Stimulated activated naive CD4-positive, alpha-beta T cell treated with Interleukin-2 at 50 U/mL for 16 hours (primary cell): Measurements from ENCODE around the gene SLC25A26.
A peak's percentile ranks its signal among the peaks of the same experiment; 100 is the strongest.
"Not testable (repeated sequence)": the region's sequence is repeated elsewhere in the genome, so short reads cannot be mapped to it uniquely, and the experiment has no call there.

Experiments used
- DNase-seq: peaks from one replicate; lab custom pipeline; 2025; lab: John Stamatoyannopoulos, UW

Gene SLC25A26

DNA sequence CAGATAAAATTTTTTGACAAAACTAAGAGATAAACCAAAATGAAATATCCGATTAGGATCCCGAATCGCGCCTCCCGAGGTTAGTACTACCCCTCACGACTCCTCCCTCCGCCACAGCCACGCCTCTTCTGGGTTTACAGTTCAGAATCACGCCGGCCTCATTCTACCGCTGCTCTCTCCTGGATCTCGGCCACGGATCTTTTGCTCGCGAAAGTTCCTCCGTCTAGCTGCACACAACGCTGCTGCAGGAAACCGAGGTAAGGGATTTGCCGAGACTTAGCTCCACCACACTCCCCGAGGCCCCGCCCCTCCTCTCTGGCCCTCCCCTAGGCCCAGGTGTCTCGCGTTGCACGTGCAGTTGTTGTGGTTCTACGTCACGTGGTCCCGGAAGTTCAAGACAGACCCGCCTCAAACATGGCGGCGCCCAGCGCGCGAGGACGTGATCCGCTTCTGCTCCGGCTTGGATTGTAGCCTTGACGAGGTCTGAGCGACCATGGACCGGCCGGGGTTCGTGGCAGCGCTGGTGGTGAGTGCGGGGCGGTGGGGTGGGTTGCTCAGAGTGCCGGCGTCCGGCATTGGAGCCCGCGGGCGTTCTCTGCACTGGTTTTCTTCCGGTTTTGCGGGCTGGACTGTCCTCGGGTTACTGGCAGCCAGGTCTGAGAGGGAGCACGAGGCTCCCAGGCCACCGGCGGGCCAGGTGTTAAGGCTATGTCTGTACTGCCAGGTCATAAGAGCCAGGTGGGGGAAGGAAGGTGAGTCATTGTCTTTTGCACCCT lies at the start of gene SLC25A26:
Gene SLC25A26, plus strand, starts transcription at position 400 of the 776 bp plus-strand sequence. Its CDS starts 94 bp downstream, at position 494.
- peak; percentile 96 for DNase-seq

- no peak for DNase-seq
These were observed 48.4 kb upstream of the SLC25A26 start for GRCh38 chr3:66172394-66172793.

DNA sequence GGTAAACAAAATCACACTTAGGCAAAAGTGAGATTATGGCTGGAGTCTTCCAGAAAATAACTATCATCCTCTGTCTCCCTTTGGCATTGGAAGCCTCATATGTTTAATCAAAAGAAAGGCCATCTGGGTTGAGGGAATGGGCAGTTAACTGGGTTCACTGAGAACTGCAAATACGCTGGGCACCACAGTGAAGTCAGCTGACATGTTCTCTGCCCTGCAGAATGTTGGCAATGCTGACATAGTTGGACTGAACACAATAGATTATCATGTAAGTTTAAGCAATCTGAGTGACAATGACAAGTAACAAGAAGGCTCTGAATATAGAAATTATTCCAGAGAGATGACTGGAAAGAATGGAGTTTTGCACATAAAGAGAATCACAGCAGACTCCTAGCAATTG lies 43.8 kb upstream of the SLC25A26 start:
- no peak for DNase-seq

DNA sequence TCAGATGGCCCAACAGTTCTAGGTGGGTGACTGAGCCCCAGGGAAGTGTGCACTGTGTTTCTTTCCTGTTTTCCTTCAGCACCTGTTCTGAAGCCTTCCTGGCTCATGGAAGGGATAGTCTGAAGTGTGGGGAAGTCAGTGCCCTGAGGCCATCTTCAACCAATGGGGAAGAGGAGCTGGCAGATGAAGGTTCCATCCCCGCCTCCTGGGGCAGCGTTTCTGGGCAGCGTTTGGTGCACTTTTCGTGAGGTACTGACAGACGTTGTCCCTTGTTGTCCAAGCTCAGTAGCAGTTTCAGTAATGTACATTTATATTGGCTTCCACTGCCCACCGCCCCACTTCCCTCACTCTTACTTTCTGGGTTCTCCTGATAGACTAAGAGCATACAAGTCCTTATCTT lies 42.6 kb upstream of the SLC25A26 start:
- DNase-seq: no peak

GRCh38 chr3:66179793-66180192 lies 41.0 kb upstream of the SLC25A26 start:
- no peak for DNase-seq

DNA sequence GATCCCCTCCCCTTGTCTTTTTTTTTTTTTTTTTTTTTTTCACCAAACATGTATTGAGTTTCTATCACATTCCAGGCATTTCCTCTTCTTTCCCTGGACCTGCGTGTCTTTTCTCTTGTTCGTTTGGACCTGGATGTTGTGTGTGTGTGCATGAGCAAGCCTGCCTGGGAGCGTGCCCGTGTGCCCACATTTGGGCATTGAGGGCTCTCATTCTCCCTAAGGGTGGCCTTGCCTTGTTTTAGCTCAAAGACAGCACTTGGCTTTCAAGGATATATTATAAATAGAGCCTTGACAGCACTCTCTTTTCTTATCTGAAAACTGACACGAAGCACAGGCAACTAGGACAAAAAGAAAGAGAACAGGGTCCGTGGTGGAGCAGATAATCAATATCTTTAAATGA lies 39.0 kb upstream of the SLC25A26 start:
- DNase-seq: no peak

GRCh38 chr3:66182246-66182645 lies 38.6 kb upstream of the SLC25A26 start:
- DNase-seq: no peak

DNA sequence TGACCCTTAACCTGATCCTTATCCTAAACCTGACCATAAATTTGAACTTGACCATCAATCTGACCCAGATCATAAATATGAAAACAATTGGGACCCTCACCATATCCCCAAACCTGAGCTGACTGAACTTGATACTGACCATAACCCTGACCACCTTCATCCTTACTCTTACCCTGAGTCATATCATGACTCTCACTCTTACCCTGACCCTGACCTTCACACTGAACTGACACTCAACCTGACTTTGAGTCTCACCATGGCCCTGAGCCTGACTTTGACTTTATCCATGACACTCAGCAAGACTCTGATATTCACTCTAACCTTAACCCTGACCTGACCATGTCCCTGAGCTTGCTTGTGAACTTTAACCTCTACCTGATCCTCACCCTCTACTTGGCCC lies 34.3 kb upstream of the SLC25A26 start:
- DNase-seq: no peak

GRCh38 chr3:66195347-66195783 lies 25.4 kb upstream of the SLC25A26 start:
- no peak for DNase-seq

DNA sequence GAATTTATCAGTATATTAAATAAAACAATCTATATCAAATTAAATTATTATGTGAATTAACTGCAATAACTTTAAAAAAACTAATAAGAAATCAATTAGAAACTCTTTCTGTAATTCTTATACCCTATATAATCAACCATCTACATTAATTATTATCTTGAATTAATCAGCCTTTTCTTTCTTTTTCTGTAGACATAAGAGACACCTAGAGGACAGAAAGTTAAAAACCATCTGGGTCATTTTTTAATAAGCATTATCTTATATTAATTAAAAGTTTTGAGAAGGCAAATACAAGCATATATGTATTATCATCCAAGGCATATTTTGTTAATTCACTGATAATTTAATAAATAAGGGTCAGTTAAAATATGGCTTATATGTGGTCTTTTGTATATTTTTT lies 24.2 kb upstream of the SLC25A26 start:
- DNase-seq: no peak

DNA sequence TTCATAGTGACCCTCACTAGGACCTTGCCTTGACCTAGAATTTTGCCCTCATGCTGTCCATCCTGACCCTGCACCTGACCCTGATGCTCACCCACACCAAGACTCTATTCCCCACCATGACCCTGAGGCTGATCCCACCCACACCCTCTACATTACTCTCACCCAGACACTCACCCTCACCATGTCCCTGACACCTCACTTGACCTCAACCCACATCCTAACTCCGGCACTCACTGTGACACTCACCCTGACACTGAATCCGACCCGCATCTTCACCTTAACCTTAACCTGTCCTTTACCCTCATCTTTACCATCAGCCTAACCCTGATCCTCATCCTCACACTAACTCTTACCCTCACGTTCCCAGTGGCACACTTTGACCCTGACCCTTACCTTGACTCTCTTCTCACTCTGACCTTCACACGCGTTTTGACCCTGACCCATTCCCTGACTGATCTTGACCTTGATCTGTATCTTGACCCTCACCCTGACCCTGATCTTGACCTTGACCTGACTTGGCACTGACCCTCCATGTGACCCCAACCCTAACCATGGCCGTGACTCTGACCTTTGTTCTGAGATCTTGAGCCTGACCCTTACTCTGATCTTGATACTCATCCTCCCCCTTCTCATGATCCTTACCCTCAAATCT lies 22.2 kb upstream of the SLC25A26 start:
- DNase-seq: no peak

GRCh38 chr3:66199089-66199473 lies 21.7 kb upstream of the SLC25A26 start:
- no peak for DNase-seq

GRCh38 chr3:66200147-66200546 lies 20.7 kb upstream of the SLC25A26 start:
- no peak for DNase-seq

GRCh38 chr3:66200786-66201185 lies 20.0 kb upstream of the SLC25A26 start:
- no peak for DNase-seq

DNA sequence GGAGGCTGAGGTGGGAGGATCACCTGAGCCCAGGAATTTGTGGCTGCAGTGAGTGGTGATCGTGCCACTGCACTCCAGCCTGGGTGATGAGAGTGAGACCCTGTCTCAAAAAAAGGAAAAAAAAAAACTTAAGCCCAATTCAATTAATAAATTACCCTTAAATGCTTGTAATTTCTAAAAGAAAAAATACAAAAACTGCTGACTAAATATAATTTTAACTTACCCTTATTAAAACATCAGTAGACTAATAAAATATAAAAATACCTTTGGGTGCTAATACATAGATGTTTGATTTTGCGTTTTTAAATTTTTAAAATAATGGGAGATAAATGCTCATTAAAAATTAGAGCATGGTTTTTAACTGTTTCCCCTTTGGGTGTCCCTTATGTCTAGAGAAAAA lies 17.5 kb upstream of the SLC25A26 start:
- DNase-seq: no peak

DNA sequence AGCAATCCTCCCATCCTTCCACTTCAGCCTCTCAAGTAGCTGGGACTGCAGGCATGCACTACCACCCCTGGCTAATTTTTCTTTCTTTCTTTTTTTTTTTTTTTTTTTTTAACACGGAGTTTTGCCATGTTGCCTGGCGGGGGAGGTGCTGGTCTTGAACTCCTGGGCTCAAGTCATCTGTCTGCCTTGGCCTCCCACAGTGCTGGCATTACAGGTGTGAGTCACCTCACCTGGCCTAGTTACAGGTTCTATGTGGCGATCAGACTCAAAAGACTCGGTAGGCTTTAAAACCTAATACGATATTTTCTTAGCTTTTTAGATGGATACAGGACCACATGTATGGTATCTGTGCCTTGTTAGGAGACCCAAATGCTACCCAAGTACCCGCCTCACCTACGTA lies 14.0 kb upstream of the SLC25A26 start:
- DNase-seq: no peak

DNA sequence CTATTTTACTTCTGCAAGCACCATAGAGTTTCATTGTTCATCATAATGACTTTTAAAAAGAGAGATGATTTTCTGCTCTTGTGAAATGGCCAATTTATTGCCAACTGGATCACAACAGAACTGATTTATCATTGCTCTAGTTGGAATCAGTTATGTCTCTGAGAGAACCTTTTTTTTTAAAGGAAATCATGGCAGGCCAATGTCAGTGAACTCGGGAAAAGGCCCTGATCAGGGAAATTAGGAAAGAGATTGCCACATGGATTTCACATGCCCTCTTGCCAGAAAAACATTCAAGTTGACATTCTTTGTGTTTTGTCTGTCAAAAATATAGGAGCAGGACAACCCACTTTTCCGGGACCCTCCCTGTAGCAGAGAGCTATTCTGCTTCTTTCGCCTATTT lies 12.6 kb upstream of the SLC25A26 start:
- no peak for DNase-seq

GRCh38 chr3:66210687-66211295 lies 10.0 kb upstream of the SLC25A26 start:
- DNase-seq: no peak

DNA sequence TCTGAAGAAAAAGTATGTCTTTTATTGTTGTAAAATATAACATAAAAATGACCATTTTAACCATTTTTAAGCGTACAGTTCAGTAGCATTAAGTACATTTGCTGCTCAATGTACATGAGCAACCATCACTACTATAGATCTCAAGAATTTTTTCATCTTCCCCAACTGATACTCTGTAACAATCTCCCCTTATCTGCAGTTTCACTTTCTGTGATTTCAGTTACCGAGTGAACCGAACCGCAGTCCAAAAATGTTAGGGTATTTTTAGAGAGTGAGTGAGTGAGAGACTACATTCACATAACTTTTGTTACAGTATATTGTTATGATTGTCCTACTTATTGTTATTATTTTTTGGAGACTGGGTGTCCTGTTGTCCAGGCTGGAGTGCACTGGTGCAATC lies 9.0 kb upstream of the SLC25A26 start:
- no peak for DNase-seq

DNA sequence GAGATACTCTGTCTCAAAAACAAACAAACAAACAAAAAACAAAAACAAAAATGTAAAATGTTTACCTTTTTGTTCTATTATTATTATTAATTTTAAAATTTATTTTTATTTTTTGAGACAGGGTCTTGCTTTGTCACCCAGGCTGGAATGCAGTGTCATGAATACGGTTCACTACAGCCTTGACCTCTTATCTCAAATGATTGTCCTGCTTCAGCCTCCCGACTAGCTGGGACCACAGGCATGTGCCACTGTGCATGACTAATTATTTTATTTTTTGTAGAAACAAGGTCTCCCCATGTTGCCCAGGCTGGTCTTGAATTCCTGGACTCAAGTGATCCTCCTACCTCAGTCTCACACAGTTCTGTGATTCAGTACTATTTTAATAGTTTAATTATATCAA lies 5.7 kb upstream of the SLC25A26 start:
- DNase-seq: no peak

DNA sequence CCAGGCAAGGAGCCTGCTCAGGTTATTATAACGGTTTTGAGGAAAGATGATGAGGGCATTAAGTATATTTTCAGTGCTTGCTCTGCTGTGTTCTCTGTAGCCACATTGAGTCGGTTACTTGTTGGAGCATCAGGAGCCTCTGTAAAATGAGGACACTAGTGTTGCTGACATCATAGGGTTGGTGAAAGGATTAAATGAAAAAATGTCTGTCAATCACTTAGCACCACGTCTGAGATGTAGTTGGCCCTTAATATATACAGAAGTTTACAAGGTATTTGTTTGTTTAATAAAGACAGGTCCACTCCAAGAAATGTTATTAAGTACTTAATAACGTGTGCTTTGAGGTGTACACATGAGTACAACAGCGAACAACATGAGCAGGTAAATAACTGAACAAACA lies 735 bp upstream of the SLC25A26 start:
- DNase-seq: no peak

DNA sequence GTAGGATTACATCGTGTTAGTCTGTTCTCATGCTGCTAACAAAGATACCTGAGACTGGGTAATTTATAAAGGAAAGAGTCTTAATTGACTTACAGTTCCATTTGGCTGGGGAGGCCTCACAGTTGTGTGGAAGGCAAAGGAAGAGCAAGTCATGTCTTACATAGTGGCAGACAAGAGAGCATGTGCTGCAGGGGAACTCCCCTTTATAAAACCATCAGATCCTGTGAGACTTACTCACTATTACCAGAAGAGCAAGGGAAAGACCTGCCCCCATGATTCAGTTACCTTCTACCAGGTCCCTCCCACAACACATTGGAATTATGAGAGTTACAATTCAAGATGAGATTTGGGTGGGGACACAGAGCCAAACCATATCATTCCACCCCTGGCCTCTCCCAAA lies 3.4 kb downstream of the SLC25A26 start:
- peak; percentile 19 for DNase-seq

DNA sequence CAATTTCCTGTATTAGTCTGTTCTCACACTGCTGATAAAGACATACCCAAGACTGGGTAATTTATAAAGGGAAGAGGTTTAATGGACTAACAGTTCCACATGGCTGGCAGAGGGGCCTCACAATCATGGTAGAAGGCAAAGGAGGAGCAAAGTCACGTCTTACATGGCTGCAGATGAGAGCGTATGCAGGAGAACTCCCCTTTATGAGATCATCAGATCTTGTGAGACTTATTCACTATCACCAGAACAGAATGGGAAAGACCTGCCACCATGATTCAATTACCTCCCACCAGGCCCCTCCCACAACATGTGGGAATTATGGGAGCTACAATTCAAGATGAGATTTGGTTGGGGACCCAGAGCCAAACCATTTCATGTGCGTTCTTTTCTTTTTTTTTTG lies 5.3 kb downstream of the SLC25A26 start:
- not testable (repeated sequence) for DNase-seq
